Measurements from ENCODE around the gene SESTD1.

DNA sequence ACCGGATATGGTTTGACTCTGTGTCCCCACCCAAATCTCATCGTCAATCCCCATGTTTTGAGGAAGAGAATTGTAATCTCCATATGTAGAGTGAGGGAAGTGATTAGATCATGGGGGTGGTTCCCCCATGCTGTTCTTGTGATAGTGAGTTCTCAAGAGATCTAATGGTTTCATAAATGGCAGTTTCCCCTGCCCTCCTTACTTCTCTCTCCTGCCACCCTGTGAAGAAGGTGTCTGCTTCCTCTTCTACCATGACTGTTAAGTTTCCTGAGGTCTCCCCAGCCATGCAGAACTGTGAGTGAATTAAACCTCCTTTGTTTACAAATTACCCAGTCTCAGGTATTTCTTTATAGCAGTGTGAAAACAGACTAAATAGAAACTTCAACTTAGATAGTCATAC lies 69.5 kb downstream of the SESTD1 start:
- TF ChIP-seq EZH2 (IDR thresholded peaks at IDR 0.05; ENCODE audit: low read depth) = no peak
- TF ChIP-seq CTCF (conservative IDR thresholded peaks at IDR 0.05) = no peak
